ENCODE results near the gene BAIAP2. TPM values are rescaled to one million over a fixed set of nuclear protein-coding genes. Genes with fewer than 3 reads are reported as not detected.
"Not testable (repeated sequence)": the region's sequence is repeated elsewhere in the genome, so short reads cannot be mapped to it uniquely, and the experiment has no call there.

BAIAP2 gene
- total and polyA plus RNA-seq, 2 donors (not counting 3 experiments of a cell fraction or from before 2014, with no cell fraction given), result 12.3 to 18.6 TPM

DNA sequence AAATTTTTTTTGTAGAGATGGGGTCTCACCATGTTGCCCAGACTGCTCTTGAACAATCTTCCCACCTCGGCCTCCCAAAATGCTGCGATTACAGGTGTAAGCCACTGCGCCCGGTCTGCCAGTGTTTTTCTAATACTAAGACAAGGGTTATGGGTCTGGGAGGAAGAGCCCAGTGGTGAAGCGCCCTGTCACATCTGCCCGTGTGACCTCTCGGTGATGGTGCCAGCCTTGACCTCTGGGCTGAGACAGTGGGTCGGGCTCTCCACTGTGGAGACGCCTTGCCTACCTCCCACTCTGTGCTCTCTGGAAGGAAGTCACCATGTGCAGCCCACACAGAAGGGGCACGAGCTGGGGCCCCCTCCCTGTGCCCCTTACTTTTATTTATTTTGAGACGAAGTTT is 5.1 kb upstream of the BAIAP2 start:
- DNase-seq (ENCODE audit: low read depth, low spot score) (no peak), FAIRE-seq (no peak)
- no peaks in the 10 kb centered on the region for H3K9me1 ChIP-seq (replicated peaks; ENCODE audit: control insufficient read depth, extremely low read depth, insufficient read depth, low read length)
- H2AFZ ChIP-seq (ENCODE audit: low read depth, low read length), result no peak overlapping the region
- dilution Hi-C loops (cut with MboI; ENCODE audit: extremely low pct_ligation_motif_present, low sequenced_read_pairs) (no loop called here), intact Hi-C loops (cut with micrococcal nuclease) (loop anchor here (5.0 kb wide), 1 partner anchor 192 kb away; the partner anchor contains the start of gene CEP131)
- peaks cover 0 to 2% of the 10 kb centered on the region in 2 experiments for H3K27me3 ChIP-seq (ENCODE audit: control insufficient read depth in 2 of 2, insufficient read depth in 2 of 2, low read length in 2 of 2)
- TF ChIP-seq EZH2 (IDR thresholded peaks at IDR 0.05; ENCODE audit: borderline replicate concordance, low read depth, low read length, severe bottlenecking) (no peak), JUN (IDR thresholded peaks at IDR 0.05; ENCODE audit: borderline replicate concordance, insufficient read depth, insufficient read length, low read depth) (no peak), MYC (IDR thresholded peaks at IDR 0.05; ENCODE audit: low read depth, low read length) (no peak), GATA2 (IDR thresholded peaks at IDR 0.05; ENCODE audit: insufficient read depth, insufficient read length, low read depth, low read length) (no peak), POLR2A (IDR thresholded peaks at IDR 0.05; ENCODE audit: low read depth, low read length) (no peak), POLR2AphosphoS5 (IDR thresholded peaks at IDR 0.05; ENCODE audit: insufficient read depth, low read depth, low read length) (no peak), FOS (IDR thresholded peaks at IDR 0.05; ENCODE audit: borderline replicate concordance, insufficient read depth, low read length) (no peak)
- TF ChIP-seq, protein P1, sequence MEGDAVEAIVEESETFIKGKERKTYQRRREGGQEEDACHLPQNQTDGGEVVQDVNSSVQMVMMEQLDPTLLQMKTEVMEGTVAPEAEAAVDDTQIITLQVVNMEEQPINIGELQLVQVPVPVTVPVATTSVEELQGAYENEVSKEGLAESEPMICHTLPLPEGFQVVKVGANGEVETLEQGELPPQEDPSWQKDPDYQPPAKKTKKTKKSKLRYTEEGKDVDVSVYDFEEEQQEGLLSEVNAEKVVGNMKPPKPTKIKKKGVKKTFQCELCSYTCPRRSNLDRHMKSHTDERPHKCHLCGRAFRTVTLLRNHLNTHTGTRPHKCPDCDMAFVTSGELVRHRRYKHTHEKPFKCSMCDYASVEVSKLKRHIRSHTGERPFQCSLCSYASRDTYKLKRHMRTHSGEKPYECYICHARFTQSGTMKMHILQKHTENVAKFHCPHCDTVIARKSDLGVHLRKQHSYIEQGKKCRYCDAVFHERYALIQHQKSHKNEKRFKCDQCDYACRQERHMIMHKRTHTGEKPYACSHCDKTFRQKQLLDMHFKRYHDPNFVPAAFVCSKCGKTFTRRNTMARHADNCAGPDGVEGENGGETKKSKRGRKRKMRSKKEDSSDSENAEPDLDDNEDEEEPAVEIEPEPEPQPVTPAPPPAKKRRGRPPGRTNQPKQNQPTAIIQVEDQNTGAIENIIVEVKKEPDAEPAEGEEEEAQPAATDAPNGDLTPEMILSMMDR (IDR thresholded peaks at IDR 0.05; ENCODE audit: extremely low read depth in 1 of 2, insufficient read depth in 1 of 2, low read depth in 1 of 2, low read length in 2 of 2), result no peak
- TF ChIP-seq, protein P2, sequence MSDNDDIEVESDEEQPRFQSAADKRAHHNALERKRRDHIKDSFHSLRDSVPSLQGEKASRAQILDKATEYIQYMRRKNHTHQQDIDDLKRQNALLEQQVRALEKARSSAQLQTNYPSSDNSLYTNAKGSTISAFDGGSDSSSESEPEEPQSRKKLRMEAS (IDR thresholded peaks at IDR 0.05; ENCODE audit: insufficient read depth, insufficient read length), result no peak
- peaks cover 0 to 2% of the 10 kb centered on the region in 2 experiments for H3K36me3 ChIP-seq (ENCODE audit: control insufficient read depth in 2 of 2, extremely low read depth in 1 of 2, insufficient read depth in 2 of 2, low read length in 2 of 2)
- no peaks in the 10 kb centered on the region for H4K20me1 ChIP-seq (replicated peaks; ENCODE audit: control insufficient read depth, extremely low read depth, insufficient read depth, low read length)
- no peak overlapping the region for H3K9ac ChIP-seq (replicated peaks; ENCODE audit: extremely low read depth, insufficient read depth, low read length)
- CTCF ChIA-PET, result interaction anchor here (1.5 kb wide), 1 partner anchor 9 kb away, joined by 3 read pairs; no protein-coding TSS in a partner anchor
- no peaks in the 10 kb centered on the region for H3K79me2 ChIP-seq (ENCODE audit: control insufficient read depth, insufficient read depth, low read length)
- H3K4me3 ChIP-seq (replicated peaks in 1 of 3; ENCODE audit: insufficient read depth in 1 of 3, low read depth in 1 of 3, low read length in 3 of 3), result no peak overlapping the region
- no peak overlapping the region for H3K27ac ChIP-seq (ENCODE audit: insufficient read depth, low read depth, low read length)
- POLR2A ChIA-PET, result no interaction called here
- H3K4me2 ChIP-seq (ENCODE audit: insufficient read depth, low read length), result no peak overlapping the region
- no peaks in the 10 kb centered on the region for H3K9me3 ChIP-seq (replicated peaks; ENCODE audit: control insufficient read depth, insufficient read depth, low read length)
- peaks cover 10% of the 10 kb centered on the region for H3K4me1 ChIP-seq (ENCODE audit: control insufficient read depth, extremely low read depth, insufficient read depth, low read length)
- BruUV-seq (replicated peaks), result no TSS peak

DNA sequence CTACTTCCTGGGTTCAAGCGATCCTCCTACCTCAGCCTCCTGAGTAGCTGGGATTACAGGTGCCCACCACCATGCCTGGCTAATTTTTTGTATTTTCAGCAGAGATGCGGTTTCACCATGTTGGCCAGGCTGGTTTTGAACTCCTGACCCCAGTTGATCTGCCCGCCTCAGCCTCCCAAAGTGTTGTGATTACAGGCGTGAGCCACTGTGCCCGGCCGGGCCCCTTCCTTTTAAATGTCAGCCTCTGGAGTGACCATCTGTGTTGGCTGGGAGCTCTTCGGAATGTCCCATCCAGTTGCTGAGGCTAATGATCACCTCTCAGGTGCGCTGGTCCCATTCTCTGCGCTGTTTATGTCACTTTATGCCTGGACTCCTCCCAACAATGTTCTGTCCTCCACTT is 4.6 kb upstream of the BAIAP2 start:
- H3K36me3 ChIP-seq (ENCODE audit: control insufficient read depth in 2 of 2, extremely low read depth in 1 of 2, insufficient read depth in 2 of 2, low read length in 2 of 2); H3K9ac ChIP-seq (replicated peaks; ENCODE audit: extremely low read depth, insufficient read depth, low read length); H2AFZ ChIP-seq (ENCODE audit: low read depth, low read length); H3K4me2 ChIP-seq (ENCODE audit: insufficient read depth, low read length); H3K27me3 ChIP-seq (ENCODE audit: control insufficient read depth in 2 of 2, insufficient read depth in 2 of 2, low read length in 2 of 2); DNase-seq (ENCODE audit: low read depth, low spot score); H3K4me3 ChIP-seq (replicated peaks in 1 of 3; ENCODE audit: insufficient read depth in 1 of 3, low read depth in 1 of 3, low read length in 3 of 3); H3K9me3 ChIP-seq (replicated peaks; ENCODE audit: control insufficient read depth, insufficient read depth, low read length); dilution Hi-C loops (cut with MboI; ENCODE audit: extremely low pct_ligation_motif_present, low sequenced_read_pairs); FAIRE-seq; POLR2A ChIA-PET; H3K9me1 ChIP-seq (replicated peaks; ENCODE audit: control insufficient read depth, extremely low read depth, insufficient read depth, low read length); BruUV-seq (replicated peaks); H4K20me1 ChIP-seq (replicated peaks; ENCODE audit: control insufficient read depth, extremely low read depth, insufficient read depth, low read length); H3K27ac ChIP-seq (ENCODE audit: insufficient read depth, low read depth, low read length); H3K79me2 ChIP-seq (ENCODE audit: control insufficient read depth, insufficient read depth, low read length): not testable (repeated sequence)
- intact Hi-C loops (cut with micrococcal nuclease), result loop anchor here (5.0 kb wide), 1 partner anchor 192 kb away; the partner anchor contains the start of gene CEP131
- CTCF ChIA-PET, result interaction anchor here (1.0 to 1.5 kb wide), 2 partner anchors 9 to 71 kb away, joined by 3 to 4 read pairs; no protein-coding TSS in a partner anchor
- H3K4me1 ChIP-seq (ENCODE audit: control insufficient read depth, extremely low read depth, insufficient read depth, low read length), result peaks cover 10% of the 10 kb centered on the region

All from endothelial cell of umbilical vein (primary cell).